ENCODE data around the gene PRR15. TPM values are rescaled to one million over a fixed set of nuclear protein-coding genes. Genes with fewer than 3 reads are reported as not detected.

The PRR15 gene
- total and polyA plus RNA-seq, 2 of the 8 experiments (the other 6 are each of a cell fraction or from before 2014, with no cell fraction given), result 4.9 to 7.9 TPM

GRCh38 chr7:29592866-29593265 lies 29.2 kb downstream of the PRR15 start (continued):
- TF ChIP-seq TCF12 (IDR thresholded peaks at IDR 0.05; ENCODE audit: low read depth, low read length), result no peak
- TF ChIP-seq POLR2AphosphoS5 (IDR thresholded peaks at IDR 0.05; ENCODE audit: low read depth, low read length), result no peak
- TF ChIP-seq SUZ12 (IDR thresholded peaks at IDR 0.05; ENCODE audit: low read length), result no peak
- TF ChIP-seq HDAC2 (IDR thresholded peaks at IDR 0.05; ENCODE audit: borderline replicate concordance in 1 of 2, low read depth in 2 of 2, low read length in 2 of 2), result no peak
- TF ChIP-seq TEAD4 (IDR thresholded peaks at IDR 0.05; ENCODE audit: low read depth, low read length), result no peak

Measured in H1 (cell line).